HCT116 (cell line): ENCODE results near the gene EXD3.

Experiments used
- EZH2 ChIP-seq: fragments of 200-600 bp; sonication (generic); IDR thresholded peaks from 2 replicates; pipeline ENCODE4 v1.6.1; 2017; ENCODE audit warnings: antibody characterized with exemption, mixed run types
- EZH2phosphoT487 ChIP-seq: fragments of 200-600 bp; IDR thresholded peaks from 2 replicates; pipeline ENCODE4 v1.6.1; 2018; ENCODE audit warnings: antibody characterized with exemption, borderline replicate concordance
- POLR2A ChIP-seq: IDR thresholded peaks from 2 replicates; pipeline ENCODE4 v1.7.0; 2011; ENCODE audit warnings: borderline replicate concordance; ENCODE audit not compliant: insufficient read depth, insufficient read length; ENCODE audit errors: extremely low read depth

DNA sequence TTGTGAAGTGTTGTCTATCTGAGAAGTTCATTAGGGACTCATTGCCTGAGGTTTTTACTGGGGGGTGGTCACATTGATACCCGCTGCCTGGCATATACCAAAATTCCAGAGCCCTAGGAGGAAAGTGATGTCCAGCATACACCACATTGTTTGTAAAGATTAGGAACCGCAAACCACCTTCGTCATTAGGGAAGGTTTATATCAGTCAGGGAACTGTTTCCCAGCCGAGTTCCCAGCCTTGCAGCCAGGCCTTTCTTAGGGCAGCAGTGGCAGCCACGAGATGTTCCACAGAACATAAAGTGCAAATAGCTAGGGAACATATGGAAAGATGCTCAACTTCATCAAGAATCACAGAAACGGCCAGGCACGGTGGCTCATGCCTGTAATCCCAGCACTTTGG lies 80.5 kb downstream of the EXD3 start:
- TF ChIP-seq POLR2A (no peak), EZH2 (no peak), EZH2phosphoT487 (no peak)
